ENCODE results near the gene LRP1B.

The LRP1B gene

DNA sequence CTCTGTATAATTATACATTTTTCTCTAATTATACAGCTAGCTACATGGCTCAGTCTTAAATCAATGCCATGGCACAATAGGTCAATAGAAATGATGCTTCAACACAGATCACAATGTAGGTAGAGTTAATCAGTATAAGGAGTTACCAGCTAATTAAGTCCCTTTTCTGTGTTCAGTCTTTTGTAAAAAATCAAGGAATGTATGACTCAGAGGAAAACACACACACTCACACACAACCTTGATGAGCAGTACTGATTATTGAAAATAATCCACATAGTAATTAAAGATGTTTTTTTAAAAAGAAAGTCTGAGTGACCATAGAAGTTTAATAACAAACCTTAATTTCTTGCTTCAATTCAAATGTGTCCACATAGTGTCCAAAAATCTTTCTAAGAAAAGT is 691.3 kb downstream of the LRP1B start:
- no peaks in the 10 kb centered on the region for H3K9me3 ChIP-seq (ENCODE audit: control insufficient read depth in 2 of 2, low read length in 2 of 2)
- no peaks in the 10 kb centered on the region for H3K4me1 ChIP-seq (ENCODE audit: control insufficient read depth in 2 of 2, insufficient read depth in 2 of 2, low read length in 2 of 2)
- no peak overlapping the region for H3K27ac ChIP-seq (ENCODE audit: low read depth in 2 of 2, low read length in 2 of 2)
- H3K4me3 ChIP-seq (ENCODE audit: low read length in 2 of 2), result no peak overlapping the region
- H3K36me3 ChIP-seq (ENCODE audit: control insufficient read depth in 2 of 2, insufficient read depth in 2 of 2, low read length in 2 of 2), result no peaks in the 10 kb centered on the region
- no peaks in the 10 kb centered on the region for H3K27me3 ChIP-seq (ENCODE audit: control insufficient read depth in 2 of 2, insufficient read depth in 2 of 2, low read length in 2 of 2)
- H3K9ac ChIP-seq (ENCODE audit: low read depth in 1 of 2, low read length in 2 of 2), result no peak overlapping the region

DNA sequence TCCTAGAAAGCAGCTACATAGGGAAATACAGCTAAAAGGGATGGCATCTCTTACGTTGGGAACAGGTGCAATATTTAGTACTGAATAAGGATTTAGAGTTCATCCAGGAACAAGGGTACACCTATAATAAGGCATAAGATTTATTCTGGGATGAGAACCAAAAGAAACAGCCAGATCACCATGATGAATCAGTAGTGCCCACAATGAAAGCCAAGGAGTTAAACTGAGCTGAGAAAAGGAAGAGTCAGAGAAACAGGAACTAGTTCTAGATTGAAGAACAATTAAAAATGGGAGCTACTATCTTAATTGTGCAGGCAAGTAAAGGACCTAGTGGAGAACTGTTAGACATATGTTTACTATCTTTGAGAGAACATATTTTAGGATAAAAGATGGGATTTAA is 692.3 kb downstream of the LRP1B start:
- H3K9ac ChIP-seq (ENCODE audit: low read depth in 1 of 2, low read length in 2 of 2), result no peak overlapping the region
- H3K4me3 ChIP-seq (ENCODE audit: low read length in 2 of 2), result no peak overlapping the region
- H3K36me3 ChIP-seq (ENCODE audit: control insufficient read depth in 2 of 2, insufficient read depth in 2 of 2, low read length in 2 of 2), result no peaks in the 10 kb centered on the region
- no peaks in the 10 kb centered on the region for H3K4me1 ChIP-seq (ENCODE audit: control insufficient read depth in 2 of 2, insufficient read depth in 2 of 2, low read length in 2 of 2)
- H3K27me3 ChIP-seq (ENCODE audit: control insufficient read depth in 2 of 2, insufficient read depth in 2 of 2, low read length in 2 of 2), result no peaks in the 10 kb centered on the region
- H3K27ac ChIP-seq (ENCODE audit: low read depth in 2 of 2, low read length in 2 of 2), result no peak overlapping the region
- no peaks in the 10 kb centered on the region for H3K9me3 ChIP-seq (ENCODE audit: control insufficient read depth in 2 of 2, low read length in 2 of 2)

DNA sequence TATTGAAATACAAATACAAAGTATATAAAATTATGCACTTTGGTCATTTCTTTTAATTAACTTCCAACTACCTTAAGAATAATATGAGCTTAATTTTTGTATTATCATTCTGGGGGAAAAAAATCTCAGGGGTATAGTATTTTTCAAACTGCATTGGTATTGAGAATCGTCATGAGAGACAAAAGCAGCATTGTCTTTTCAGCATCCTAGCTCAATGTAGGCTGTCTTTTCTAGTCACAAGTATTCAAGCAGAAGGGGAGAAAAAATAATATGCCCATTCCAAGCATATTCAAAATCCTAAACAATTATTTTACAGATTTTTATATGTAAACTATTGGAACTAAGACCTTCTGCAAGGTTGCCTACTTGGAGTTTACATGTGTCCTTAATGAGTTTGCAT is 693.3 kb downstream of the LRP1B start:
- no peak overlapping the region for H3K27ac ChIP-seq (ENCODE audit: low read depth in 2 of 2, low read length in 2 of 2)
- H3K4me3 ChIP-seq (ENCODE audit: low read length in 2 of 2), result no peak overlapping the region
- no peaks in the 10 kb centered on the region for H3K27me3 ChIP-seq (ENCODE audit: control insufficient read depth in 2 of 2, insufficient read depth in 2 of 2, low read length in 2 of 2)
- no peaks in the 10 kb centered on the region for H3K36me3 ChIP-seq (ENCODE audit: control insufficient read depth in 2 of 2, insufficient read depth in 2 of 2, low read length in 2 of 2)
- no peak overlapping the region for H3K9ac ChIP-seq (ENCODE audit: low read depth in 1 of 2, low read length in 2 of 2)
- no peaks in the 10 kb centered on the region for H3K4me1 ChIP-seq (ENCODE audit: control insufficient read depth in 2 of 2, insufficient read depth in 2 of 2, low read length in 2 of 2)
- H3K9me3 ChIP-seq (ENCODE audit: control insufficient read depth in 2 of 2, low read length in 2 of 2), result no peaks in the 10 kb centered on the region

DNA sequence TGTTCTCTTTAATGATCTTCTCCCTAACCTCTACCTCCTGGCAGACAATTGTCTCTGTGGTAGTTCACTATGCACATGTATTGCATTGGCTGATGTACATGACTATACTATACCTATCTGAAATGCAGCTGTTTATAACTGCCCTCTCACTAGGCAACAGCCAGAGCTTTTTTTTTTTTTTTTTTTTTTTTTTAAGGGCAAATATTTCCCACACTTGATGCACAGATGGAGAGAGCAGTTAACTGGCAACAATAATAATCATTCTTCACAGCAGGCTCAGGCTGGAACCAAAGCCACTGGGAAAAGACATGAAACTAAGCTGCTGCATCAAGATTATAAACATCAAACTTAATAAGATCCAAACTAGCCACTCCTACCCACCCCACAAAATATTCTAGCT is 707.7 kb downstream of the LRP1B start:
- no peaks in the 10 kb centered on the region for H3K27me3 ChIP-seq (ENCODE audit: control insufficient read depth in 2 of 2, insufficient read depth in 2 of 2, low read length in 2 of 2)
- H3K9ac ChIP-seq (ENCODE audit: low read depth in 1 of 2, low read length in 2 of 2), result no peak overlapping the region
- no peaks in the 10 kb centered on the region for H3K4me1 ChIP-seq (ENCODE audit: control insufficient read depth in 2 of 2, insufficient read depth in 2 of 2, low read length in 2 of 2)
- H3K4me3 ChIP-seq (ENCODE audit: low read length in 2 of 2), result no peak overlapping the region
- H3K9me3 ChIP-seq (ENCODE audit: control insufficient read depth in 2 of 2, low read length in 2 of 2), result no peaks in the 10 kb centered on the region
- H3K36me3 ChIP-seq (ENCODE audit: control insufficient read depth in 2 of 2, insufficient read depth in 2 of 2, low read length in 2 of 2), result no peaks in the 10 kb centered on the region
- no peak overlapping the region for H3K27ac ChIP-seq (ENCODE audit: low read depth in 2 of 2, low read length in 2 of 2)

DNA sequence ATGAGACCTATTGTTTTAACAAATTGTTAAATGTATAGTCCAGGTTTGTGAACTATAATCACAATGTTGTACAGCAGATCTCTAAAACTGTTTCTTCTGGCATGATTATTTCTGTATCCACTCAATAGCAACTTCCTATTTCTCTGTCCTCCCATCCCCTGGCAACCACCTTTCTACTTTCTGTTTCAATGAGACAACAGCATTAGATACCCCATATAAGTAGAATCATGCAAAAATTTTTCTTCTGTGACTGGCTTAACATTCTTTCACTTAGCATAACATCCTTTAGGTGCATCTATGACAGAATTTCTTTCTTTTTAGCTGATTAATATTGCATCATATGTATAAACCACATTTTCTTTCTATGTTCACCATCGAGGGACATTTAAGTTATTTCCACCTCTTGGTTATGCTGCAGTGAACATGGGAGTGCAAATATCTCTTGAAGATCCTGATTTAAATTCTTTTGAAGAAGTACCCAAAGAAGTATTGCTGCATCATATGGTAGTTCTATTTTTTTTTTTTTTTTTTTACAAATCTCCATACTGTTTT is 713.5 kb downstream of the LRP1B start:
- no peaks in the 10 kb centered on the region for H3K27me3 ChIP-seq (ENCODE audit: control insufficient read depth in 2 of 2, insufficient read depth in 2 of 2, low read length in 2 of 2)
- no peaks in the 10 kb centered on the region for H3K9me3 ChIP-seq (ENCODE audit: control insufficient read depth in 2 of 2, low read length in 2 of 2)
- H3K36me3 ChIP-seq (ENCODE audit: control insufficient read depth in 2 of 2, insufficient read depth in 2 of 2, low read length in 2 of 2), result no peaks in the 10 kb centered on the region
- no peaks in the 10 kb centered on the region for H3K4me1 ChIP-seq (ENCODE audit: control insufficient read depth in 2 of 2, insufficient read depth in 2 of 2, low read length in 2 of 2)
- H3K4me3 ChIP-seq (ENCODE audit: low read length in 2 of 2), result no peak overlapping the region
- H3K27ac ChIP-seq (ENCODE audit: low read depth in 2 of 2, low read length in 2 of 2), result no peak overlapping the region
- H3K9ac ChIP-seq (ENCODE audit: low read depth in 1 of 2, low read length in 2 of 2), result no peak overlapping the region

DNA sequence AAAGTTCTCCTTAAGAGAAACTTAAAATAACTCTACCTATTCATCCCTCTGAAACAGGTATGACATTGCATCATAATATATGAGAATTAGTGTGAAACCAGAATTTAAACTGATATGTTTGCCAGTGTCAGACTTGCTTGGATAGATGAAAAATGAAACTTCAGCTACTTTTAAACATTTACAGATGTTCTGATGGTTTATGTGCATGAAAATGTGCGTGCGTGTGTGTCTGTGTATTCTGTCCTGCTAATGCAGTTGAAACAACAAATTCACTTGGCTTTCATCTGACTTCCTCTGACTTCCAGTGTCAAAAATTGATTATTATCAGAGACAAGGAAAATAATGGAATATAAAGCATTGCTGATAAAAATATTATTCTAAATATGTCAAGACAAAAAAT is 719.4 kb downstream of the LRP1B start:
- no peak overlapping the region for H3K27ac ChIP-seq (ENCODE audit: low read depth in 2 of 2, low read length in 2 of 2)
- no peak overlapping the region for H3K9ac ChIP-seq (ENCODE audit: low read depth in 1 of 2, low read length in 2 of 2)
- H3K27me3 ChIP-seq (ENCODE audit: control insufficient read depth in 2 of 2, insufficient read depth in 2 of 2, low read length in 2 of 2), result no peaks in the 10 kb centered on the region
- H3K4me1 ChIP-seq (ENCODE audit: control insufficient read depth in 2 of 2, insufficient read depth in 2 of 2, low read length in 2 of 2), result no peaks in the 10 kb centered on the region
- no peaks in the 10 kb centered on the region for H3K36me3 ChIP-seq (ENCODE audit: control insufficient read depth in 2 of 2, insufficient read depth in 2 of 2, low read length in 2 of 2)
- H3K9me3 ChIP-seq (ENCODE audit: control insufficient read depth in 2 of 2, low read length in 2 of 2), result no peaks in the 10 kb centered on the region
- H3K4me3 ChIP-seq (ENCODE audit: low read length in 2 of 2), result no peak overlapping the region

DNA sequence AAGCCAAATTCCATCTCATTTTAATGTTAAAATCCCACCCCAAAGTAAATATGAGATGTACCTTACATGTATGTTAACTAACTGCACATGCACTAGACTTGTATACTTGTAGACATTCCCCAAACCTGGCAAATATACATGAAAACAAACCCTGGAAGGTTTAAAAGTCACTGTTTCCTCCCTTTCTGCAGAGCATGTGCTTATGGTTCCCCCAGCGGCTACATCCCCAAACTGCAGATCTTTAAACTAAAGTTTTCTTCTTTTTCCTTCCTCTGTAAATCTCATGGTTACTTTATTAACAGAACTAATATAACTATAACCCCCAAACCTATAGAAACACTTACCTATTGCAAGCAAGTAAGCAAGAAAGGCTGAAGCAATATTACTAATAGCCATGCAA is 731.5 kb downstream of the LRP1B start:
- H3K27ac ChIP-seq (ENCODE audit: low read depth in 2 of 2, low read length in 2 of 2), result no peak overlapping the region
- H3K36me3 ChIP-seq (ENCODE audit: control insufficient read depth in 2 of 2, insufficient read depth in 2 of 2, low read length in 2 of 2), result no peaks in the 10 kb centered on the region
- no peak overlapping the region for H3K9ac ChIP-seq (ENCODE audit: low read depth in 1 of 2, low read length in 2 of 2)
- H3K4me1 ChIP-seq (ENCODE audit: control insufficient read depth in 2 of 2, insufficient read depth in 2 of 2, low read length in 2 of 2), result no peaks in the 10 kb centered on the region
- no peaks in the 10 kb centered on the region for H3K27me3 ChIP-seq (ENCODE audit: control insufficient read depth in 2 of 2, insufficient read depth in 2 of 2, low read length in 2 of 2)
- no peaks in the 10 kb centered on the region for H3K9me3 ChIP-seq (ENCODE audit: control insufficient read depth in 2 of 2, low read length in 2 of 2)
- H3K4me3 ChIP-seq (ENCODE audit: low read length in 2 of 2), result no peak overlapping the region

DNA sequence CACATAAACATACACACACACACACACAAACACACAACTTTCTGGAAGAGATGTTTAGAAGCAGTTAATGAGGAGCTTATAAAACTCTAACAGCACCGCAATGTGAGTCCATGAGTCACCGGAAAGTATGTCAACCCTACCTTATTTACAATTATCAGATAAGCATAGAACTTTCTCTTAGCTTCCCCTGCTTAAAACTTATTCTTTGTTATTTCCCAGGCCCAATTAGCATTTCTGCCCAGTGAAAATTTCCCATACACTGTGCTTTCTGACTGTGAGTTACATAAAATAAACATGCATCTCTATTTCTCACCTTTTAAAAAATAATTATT is 737.6 kb downstream of the LRP1B start:
- Histone ChIP-seq H3K9me3 (ENCODE audit: control insufficient read depth in 2 of 2, low read length in 2 of 2) (no peaks in the 10 kb centered on the region), H3K9ac (ENCODE audit: low read depth in 1 of 2, low read length in 2 of 2) (no peak overlapping the region), H3K27me3 (ENCODE audit: control insufficient read depth in 2 of 2, insufficient read depth in 2 of 2, low read length in 2 of 2) (no peaks in the 10 kb centered on the region)

DNA sequence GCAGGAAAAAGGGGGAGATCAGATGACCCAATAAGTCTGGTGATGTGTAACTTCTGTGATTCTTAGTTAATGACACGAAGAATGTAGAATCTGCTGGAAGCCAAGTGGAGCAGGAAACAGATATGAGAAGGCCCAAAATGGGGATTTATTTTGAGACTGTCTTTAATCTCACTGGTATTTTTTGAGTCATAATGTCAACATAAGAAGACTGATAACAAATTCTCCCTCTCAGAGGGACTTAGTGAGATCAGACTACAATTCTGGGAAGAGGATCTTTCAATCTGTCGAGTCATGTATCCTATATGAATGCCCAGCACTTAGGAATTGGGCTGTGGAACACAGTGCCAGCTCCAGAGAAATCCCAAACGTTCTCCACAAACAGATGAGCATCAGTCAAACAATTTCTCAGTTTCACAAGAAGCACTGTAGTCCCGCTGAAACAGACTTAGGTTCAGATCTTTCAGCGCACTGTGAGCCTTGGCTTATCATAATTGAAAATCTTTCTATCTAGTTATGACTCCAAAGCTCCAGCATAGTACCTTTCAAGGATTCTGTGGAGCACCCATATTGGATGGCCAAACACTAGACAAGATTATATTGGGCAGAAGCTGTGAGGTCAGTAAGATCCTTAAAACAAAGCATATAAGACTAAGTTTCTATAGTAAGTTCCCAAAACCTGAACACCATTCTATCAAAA is 738.2 kb downstream of the LRP1B start:
- Histone ChIP-seq H3K36me3 (ENCODE audit: control insufficient read depth in 2 of 2, insufficient read depth in 2 of 2, low read length in 2 of 2) (no peaks in the 10 kb centered on the region), H3K4me1 (ENCODE audit: control insufficient read depth in 2 of 2, insufficient read depth in 2 of 2, low read length in 2 of 2) (no peaks in the 10 kb centered on the region), H3K27ac (ENCODE audit: low read depth in 2 of 2, low read length in 2 of 2) (no peak overlapping the region), H3K27me3 (ENCODE audit: control insufficient read depth in 2 of 2, insufficient read depth in 2 of 2, low read length in 2 of 2) (no peaks in the 10 kb centered on the region), H3K9me3 (ENCODE audit: control insufficient read depth in 2 of 2, low read length in 2 of 2) (no peaks in the 10 kb centered on the region), H3K4me3 (ENCODE audit: low read length in 2 of 2) (no peak overlapping the region), H3K9ac (ENCODE audit: low read depth in 1 of 2, low read length in 2 of 2) (no peak overlapping the region)

More for the DNA sequence above, 737.6 kb downstream of the LRP1B start:
- Histone ChIP-seq H3K4me3 (ENCODE audit: low read length in 2 of 2) (no peak overlapping the region), H3K36me3 (ENCODE audit: control insufficient read depth in 2 of 2, insufficient read depth in 2 of 2, low read length in 2 of 2) (no peaks in the 10 kb centered on the region), H3K4me1 (ENCODE audit: control insufficient read depth in 2 of 2, insufficient read depth in 2 of 2, low read length in 2 of 2) (no peaks in the 10 kb centered on the region), H3K27ac (ENCODE audit: low read depth in 2 of 2, low read length in 2 of 2) (no peak overlapping the region)

DNA sequence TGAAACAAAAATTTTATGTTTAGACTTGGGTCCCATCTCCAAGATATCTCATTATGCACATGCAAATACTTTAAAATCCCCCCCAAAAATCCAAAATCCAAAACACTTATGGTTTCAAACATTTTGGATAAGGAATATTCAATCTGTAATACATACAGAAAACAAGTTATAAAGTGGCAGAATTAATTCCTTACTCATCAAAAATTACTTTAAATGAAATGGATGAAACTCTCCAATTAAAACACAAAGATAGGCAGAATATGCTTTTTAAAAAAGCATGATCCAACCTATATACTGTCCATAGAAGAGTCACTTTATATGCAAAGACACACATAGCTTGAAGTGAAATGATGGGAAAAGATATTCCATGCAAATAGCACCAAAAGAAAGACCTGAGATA is 744.6 kb downstream of the LRP1B start:
- no peak overlapping the region for H3K4me3 ChIP-seq (ENCODE audit: low read length in 2 of 2)
- H3K27ac ChIP-seq (ENCODE audit: low read depth in 2 of 2, low read length in 2 of 2), result no peak overlapping the region
- no peaks in the 10 kb centered on the region for H3K27me3 ChIP-seq (ENCODE audit: control insufficient read depth in 2 of 2, insufficient read depth in 2 of 2, low read length in 2 of 2)
- no peaks in the 10 kb centered on the region for H3K4me1 ChIP-seq (ENCODE audit: control insufficient read depth in 2 of 2, insufficient read depth in 2 of 2, low read length in 2 of 2)
- H3K36me3 ChIP-seq (ENCODE audit: control insufficient read depth in 2 of 2, insufficient read depth in 2 of 2, low read length in 2 of 2), result no peaks in the 10 kb centered on the region
- H3K9ac ChIP-seq (ENCODE audit: low read depth in 1 of 2, low read length in 2 of 2), result no peak overlapping the region
- H3K9me3 ChIP-seq (ENCODE audit: control insufficient read depth in 2 of 2, low read length in 2 of 2), result no peaks in the 10 kb centered on the region

DNA sequence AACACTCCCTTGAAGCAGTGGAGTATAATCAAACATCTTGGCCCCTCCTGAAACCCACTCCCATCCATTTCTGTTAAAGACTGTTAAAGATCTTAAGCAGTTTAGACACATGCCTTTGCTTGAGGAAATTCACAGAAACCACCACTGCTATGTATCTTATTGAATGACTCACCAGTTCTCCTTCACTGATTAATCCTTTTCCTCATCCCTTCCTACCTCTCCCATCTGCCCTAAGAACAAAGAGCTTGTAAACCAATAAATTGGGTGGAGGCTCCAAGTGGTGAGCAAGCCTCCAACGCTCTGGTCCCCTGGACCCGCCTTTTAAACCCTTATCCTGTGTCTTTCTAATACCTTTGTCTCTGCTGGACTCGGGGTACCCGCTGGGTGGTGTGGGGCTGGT is 746.1 kb downstream of the LRP1B start:
- H3K36me3 ChIP-seq (ENCODE audit: control insufficient read depth in 2 of 2, insufficient read depth in 2 of 2, low read length in 2 of 2), result no peaks in the 10 kb centered on the region
- H3K4me3 ChIP-seq (ENCODE audit: low read length in 2 of 2), result no peak overlapping the region
- H3K9ac ChIP-seq (ENCODE audit: low read depth in 1 of 2, low read length in 2 of 2), result no peak overlapping the region
- H3K4me1 ChIP-seq (ENCODE audit: control insufficient read depth in 2 of 2, insufficient read depth in 2 of 2, low read length in 2 of 2), result no peaks in the 10 kb centered on the region
- no peaks in the 10 kb centered on the region for H3K27me3 ChIP-seq (ENCODE audit: control insufficient read depth in 2 of 2, insufficient read depth in 2 of 2, low read length in 2 of 2)
- no peaks in the 10 kb centered on the region for H3K9me3 ChIP-seq (ENCODE audit: control insufficient read depth in 2 of 2, low read length in 2 of 2)
- no peak overlapping the region for H3K27ac ChIP-seq (ENCODE audit: low read depth in 2 of 2, low read length in 2 of 2)

Data from mucosa of rectum (tissue), 2 donors.